ENCODE measurements around the gene ZDHHC24.

DNA sequence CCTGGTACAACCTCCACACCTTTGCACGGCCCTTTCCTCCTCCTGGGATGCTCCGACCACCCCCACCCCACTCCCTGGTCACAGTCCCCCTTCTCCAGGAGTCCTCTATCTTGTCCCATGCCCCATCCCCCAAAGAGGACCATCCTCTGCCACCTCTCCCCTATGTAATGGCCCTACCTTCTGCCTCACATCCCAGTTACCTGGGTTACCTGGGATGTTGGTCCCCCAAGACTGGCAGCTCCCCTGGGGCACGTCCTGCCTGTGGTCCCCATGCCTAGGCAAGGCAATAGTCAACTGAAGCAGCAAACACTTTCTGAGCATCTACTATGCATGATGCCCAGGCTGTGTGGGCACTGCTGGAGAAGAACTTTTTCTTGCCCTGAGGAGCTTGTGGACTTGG lies 9.6 kb upstream of the ZDHHC24 start:
- TF ChIP-seq, protein P1, sequence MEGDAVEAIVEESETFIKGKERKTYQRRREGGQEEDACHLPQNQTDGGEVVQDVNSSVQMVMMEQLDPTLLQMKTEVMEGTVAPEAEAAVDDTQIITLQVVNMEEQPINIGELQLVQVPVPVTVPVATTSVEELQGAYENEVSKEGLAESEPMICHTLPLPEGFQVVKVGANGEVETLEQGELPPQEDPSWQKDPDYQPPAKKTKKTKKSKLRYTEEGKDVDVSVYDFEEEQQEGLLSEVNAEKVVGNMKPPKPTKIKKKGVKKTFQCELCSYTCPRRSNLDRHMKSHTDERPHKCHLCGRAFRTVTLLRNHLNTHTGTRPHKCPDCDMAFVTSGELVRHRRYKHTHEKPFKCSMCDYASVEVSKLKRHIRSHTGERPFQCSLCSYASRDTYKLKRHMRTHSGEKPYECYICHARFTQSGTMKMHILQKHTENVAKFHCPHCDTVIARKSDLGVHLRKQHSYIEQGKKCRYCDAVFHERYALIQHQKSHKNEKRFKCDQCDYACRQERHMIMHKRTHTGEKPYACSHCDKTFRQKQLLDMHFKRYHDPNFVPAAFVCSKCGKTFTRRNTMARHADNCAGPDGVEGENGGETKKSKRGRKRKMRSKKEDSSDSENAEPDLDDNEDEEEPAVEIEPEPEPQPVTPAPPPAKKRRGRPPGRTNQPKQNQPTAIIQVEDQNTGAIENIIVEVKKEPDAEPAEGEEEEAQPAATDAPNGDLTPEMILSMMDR (IDR thresholded peaks at IDR 0.05): no peak
- TF ChIP-seq POLR2A (IDR thresholded peaks at IDR 0.05): no peak
